Body of pancreas (tissue), 4 donors: ENCODE data around the gene DELE1. TPM values are rescaled to one million over a fixed set of nuclear protein-coding genes. Genes with fewer than 3 reads are reported as not detected.

Experiments
- ATAC-seq: fragments of 150-250 bp; one replicate; pipeline ENCODE4 v1.9.1; 2016
- DNase-seq, 4 donors: peaks; one replicate each; pipeline ENCODE4 v3.0.0-alpha.2; 2019
- H3K27ac ChIP-seq, 4 donors: fragments of 200-600 bp; sonication (generic); 1 replicate in 3 of 4; 2 replicates in 1 of 4; pipeline versions ENCODE4 v1.5.1 to v1.6.1; 2016 to 2019; ENCODE audit warnings: mild to moderate bottlenecking in 1 of 4, mixed read lengths in 1 of 4, moderate library complexity in 1 of 4
- H3K27me3 ChIP-seq, 2 donors: fragments of 200-600 bp; sonication (generic); one replicate each; pipeline ENCODE4 v1.6.0; 2016; ENCODE audit warnings: mild to moderate bottlenecking in 1 of 2
- H3K36me3 ChIP-seq, 2 donors: fragments of 200-600 bp; sonication (generic); replicated peaks in 1 of 2; 2 replicates each; pipeline ENCODE4 v1.5.1; 2016; ENCODE audit warnings: low read depth in 2 of 2; ENCODE audit not compliant: insufficient read depth in 1 of 2
- H3K4me1 ChIP-seq: fragments of 200-600 bp; sonication (generic); one replicate; pipeline ENCODE4 v1.6.0; 2016
- H3K4me3 ChIP-seq, 2 donors: fragments of 200-600 bp; sonication (generic); 1 replicate in 1 of 2; 2 replicates in 1 of 2; pipeline ENCODE4 v1.5.1; 2016 to 2019
- H3K9me3 ChIP-seq, 3 donors: fragments of 200-600 bp; sonication (generic); 1 replicate in 2 of 3; 2 replicates in 1 of 3; pipeline ENCODE4 v1.5.1; 2016
- POLR2A ChIP-seq, 3 donors: fragments of 450-650 bp; IDR thresholded peaks; one replicate each; pipeline ENCODE4 v1.6.1; 2016; ENCODE audit warnings: antibody characterized with exemption in 3 of 3, mild to moderate bottlenecking in 2 of 3
- WGBS, 2 donors: methylation state at CpG; one replicate each; pipeline ENCODE4 v1.1.5; 2017; 5-methylcytosine and 5-hydroxymethylcytosine counted together
- intact Hi-C: fragments of 100-400 bp; cut with DNase I; formaldehyde crosslinking; loops from one replicate; pipeline ENCODE4 v1.15.1; 2023
- total RNA-seq, 2 donors: library from RNA; depleted of rRNA; stranded (reverse); fragments of >200 nt; gene quantifications; one replicate each; pipeline ENCODE4 v1.1.0, GENCODE V29; 2016
- TF ChIP-seq, protein P1 (sequence below), 7 experiments: fragments of 450-650 bp in 4 of 7; fragments of 200-600 bp in 3 of 7; sonication (generic) in 3 of 7; IDR thresholded peaks; one replicate each; pipeline ENCODE4 v1.5.1; 2016 to 2019; ENCODE audit warnings: antibody characterized with exemption in 7 of 7

The DELE1 gene
- total RNA-seq, 2 donors from 2014 or later: 50.6 to 100 TPM

DNA sequence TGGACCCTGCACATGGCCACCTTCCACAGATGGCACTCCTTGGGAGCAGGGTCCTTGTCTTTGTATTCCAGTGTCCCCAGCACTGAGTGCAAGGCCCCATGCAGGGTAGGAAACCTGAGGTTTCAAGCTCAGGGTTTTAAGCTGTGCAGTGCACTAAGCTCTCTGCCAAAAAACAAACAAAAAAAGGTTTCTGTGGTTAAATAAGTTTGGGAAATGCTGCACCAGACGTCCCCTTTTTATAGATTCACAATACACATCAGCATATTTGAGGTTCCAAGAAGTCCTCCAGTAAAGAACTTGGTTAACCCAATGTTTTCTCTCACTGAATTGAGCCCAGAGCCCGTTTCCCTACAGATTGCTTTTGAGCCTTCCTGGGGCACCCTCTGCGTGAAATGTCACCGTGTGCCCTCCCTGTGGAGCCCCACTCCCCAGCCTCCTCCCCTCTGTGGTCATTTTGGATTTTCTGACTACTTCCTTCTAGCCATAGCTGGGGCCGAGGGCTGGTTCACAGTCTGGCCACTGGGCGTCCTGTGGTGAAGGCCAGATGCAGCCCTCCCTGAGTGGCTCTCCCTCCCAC lies 17.1 kb downstream of the DELE1 start:
- no peaks in the 10 kb centered on the region for H3K4me1 ChIP-seq
- WGBS, 2 donors: 50 to 61% methylated on average over 6 of the region's 6 CpGs
- peak overlapping the region in 1 of 4 donors; percentile 35 for H3K27ac ChIP-seq
- H3K4me3 ChIP-seq: no peak overlapping the region
- DNase-seq: no peak
- no peaks in the 10 kb centered on the region for H3K27me3 ChIP-seq
- H3K36me3 ChIP-seq: peaks cover 0 to 22% of the 10 kb centered on the region in 2 donors
- ATAC-seq: peak; percentile 33
- H3K9me3 ChIP-seq: no peaks in the 10 kb centered on the region
- TF ChIP-seq, protein P1, sequence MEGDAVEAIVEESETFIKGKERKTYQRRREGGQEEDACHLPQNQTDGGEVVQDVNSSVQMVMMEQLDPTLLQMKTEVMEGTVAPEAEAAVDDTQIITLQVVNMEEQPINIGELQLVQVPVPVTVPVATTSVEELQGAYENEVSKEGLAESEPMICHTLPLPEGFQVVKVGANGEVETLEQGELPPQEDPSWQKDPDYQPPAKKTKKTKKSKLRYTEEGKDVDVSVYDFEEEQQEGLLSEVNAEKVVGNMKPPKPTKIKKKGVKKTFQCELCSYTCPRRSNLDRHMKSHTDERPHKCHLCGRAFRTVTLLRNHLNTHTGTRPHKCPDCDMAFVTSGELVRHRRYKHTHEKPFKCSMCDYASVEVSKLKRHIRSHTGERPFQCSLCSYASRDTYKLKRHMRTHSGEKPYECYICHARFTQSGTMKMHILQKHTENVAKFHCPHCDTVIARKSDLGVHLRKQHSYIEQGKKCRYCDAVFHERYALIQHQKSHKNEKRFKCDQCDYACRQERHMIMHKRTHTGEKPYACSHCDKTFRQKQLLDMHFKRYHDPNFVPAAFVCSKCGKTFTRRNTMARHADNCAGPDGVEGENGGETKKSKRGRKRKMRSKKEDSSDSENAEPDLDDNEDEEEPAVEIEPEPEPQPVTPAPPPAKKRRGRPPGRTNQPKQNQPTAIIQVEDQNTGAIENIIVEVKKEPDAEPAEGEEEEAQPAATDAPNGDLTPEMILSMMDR (IDR thresholded peaks at IDR 0.05): peak in 1 of 7 experiments; percentile 8
- TF ChIP-seq POLR2A (IDR thresholded peaks at IDR 0.05): no peak
- intact Hi-C loops: no loop called here

DNA sequence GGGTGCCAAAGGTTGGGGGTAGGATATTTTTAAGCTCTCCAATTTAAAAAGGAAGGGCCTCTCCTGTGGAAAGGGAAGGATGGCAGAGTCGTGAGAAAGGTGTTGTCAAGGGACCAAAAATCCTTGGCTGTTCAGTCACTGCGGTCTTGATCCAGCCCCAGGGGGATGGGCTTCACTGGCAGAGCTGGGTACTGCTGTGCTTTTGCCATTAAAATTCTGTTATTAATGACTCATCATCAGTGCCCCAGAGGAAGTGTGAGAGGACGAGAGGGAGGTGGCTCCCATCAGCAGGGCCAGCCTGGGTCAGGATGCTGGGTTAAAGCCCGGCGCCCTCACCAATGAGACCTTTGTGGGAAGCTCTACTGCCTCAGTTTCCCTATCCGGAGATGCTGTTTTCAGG lies 17.6 kb downstream of the DELE1 start:
- Histone ChIP-seq H3K4me1 (no peaks in the 10 kb centered on the region), H3K9me3 (no peaks in the 10 kb centered on the region)
- 60 to 75% methylated on average over 6 of the region's 6 CpGs for WGBS, 2 donors

DNA sequence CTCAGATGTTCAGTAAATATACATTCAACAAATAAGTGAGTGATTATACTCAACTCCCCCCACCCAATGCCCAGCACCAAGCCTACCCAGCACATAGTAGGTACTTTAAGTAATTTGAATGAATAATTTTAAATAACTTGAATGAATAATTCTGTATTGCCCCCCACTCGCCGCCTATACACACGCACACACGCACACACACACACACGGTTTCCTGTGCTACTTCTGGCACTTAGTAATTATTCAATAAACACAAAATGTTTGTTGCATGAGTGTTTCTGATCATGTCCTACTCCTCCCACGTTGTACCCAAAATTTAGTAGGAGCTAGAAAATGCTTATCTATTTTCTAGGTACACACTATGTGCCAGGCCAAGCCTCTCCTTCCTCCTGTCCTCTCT lies 18.1 kb downstream of the DELE1 start:
- no peaks in the 10 kb centered on the region for H3K27me3 ChIP-seq
- H3K36me3 ChIP-seq: peaks cover 0 to 16% of the 10 kb centered on the region in 2 donors
- no peak for DNase-seq
- ATAC-seq: no peak
- no peak for TF ChIP-seq POLR2A (IDR thresholded peaks at IDR 0.05)
- TF ChIP-seq, protein P1 (IDR thresholded peaks at IDR 0.05): no peak
- H3K27ac ChIP-seq: no peak overlapping the region
- intact Hi-C loops: no loop called here
- no peaks in the 10 kb centered on the region for H3K9me3 ChIP-seq
- no peaks in the 10 kb centered on the region for H3K4me1 ChIP-seq
- 80% methylated on average over 6 of the region's 6 CpGs for WGBS, 2 donors
- H3K4me3 ChIP-seq: no peak overlapping the region

More for the DNA sequence above, 17.6 kb downstream of the DELE1 start:
- Histone ChIP-seq H3K27ac (peak overlapping the region in 1 of 4 donors; percentile 35), H3K27me3 (no peaks in the 10 kb centered on the region), H3K4me3 (no peak overlapping the region), H3K36me3 (peaks cover 0 to 19% of the 10 kb centered on the region in 2 donors)
- intact Hi-C loops: no loop called here
- no peak for DNase-seq
- TF ChIP-seq, protein P1 (IDR thresholded peaks at IDR 0.05): no peak
- TF ChIP-seq POLR2A (IDR thresholded peaks at IDR 0.05): no peak
- ATAC-seq: peak; percentile 43

DNA sequence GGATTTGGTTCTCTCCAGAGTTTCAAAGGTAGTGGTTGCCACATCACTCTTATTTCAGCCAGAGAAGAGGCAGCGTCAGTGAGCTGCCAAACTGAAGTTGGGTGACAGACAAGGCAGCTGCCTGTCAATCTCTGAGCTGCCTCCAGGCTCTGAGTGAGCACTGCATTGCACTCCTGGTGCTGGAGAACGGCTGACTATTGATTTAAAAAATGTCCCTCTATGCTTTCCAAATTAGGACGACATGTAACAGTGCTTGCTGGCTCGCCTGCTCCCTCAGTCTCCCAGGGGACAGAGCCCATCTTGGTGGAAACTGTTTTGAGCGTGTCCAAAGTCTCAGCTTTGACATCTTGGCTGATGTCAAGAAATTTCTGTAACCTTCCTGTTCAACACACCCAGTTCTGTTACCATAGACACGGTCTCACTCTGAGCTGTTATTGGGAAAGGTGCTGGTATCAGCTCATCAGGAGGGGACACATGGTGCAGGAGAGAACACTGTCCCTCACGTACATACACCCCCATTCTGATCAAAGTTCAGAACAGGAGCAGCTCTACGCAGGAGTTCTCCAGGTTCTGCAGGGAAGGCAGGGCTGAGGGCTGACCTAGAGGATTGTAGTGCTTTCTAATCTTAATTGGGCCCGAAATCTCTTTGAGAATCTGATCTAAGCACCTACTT lies 18.6 kb downstream of the DELE1 start:
- intact Hi-C loops: no loop called here
- no peak for ATAC-seq
- TF ChIP-seq, protein P1 (IDR thresholded peaks at IDR 0.05): no peak
- no peak for TF ChIP-seq POLR2A (IDR thresholded peaks at IDR 0.05)

More for the DNA sequence above, 18.6 kb downstream of the DELE1 start:
- Histone ChIP-seq H3K4me1 (no peaks in the 10 kb centered on the region), H3K9me3 (no peaks in the 10 kb centered on the region), H3K27ac (no peak overlapping the region), H3K4me3 (no peak overlapping the region), H3K36me3 (peaks cover 0 to 10% of the 10 kb centered on the region in 2 donors), H3K27me3 (no peaks in the 10 kb centered on the region)
- 49 to 66% methylated on average over 9 of the region's 9 CpGs for WGBS, 2 donors
- DNase-seq: no peak
